Smooth muscle cell (in vitro differentiated cells): ENCODE measurements around the gene GPS2. TPM values are rescaled to one million over a fixed set of nuclear protein-coding genes. Genes with fewer than 3 reads are reported as not detected.

Source experiments
- polyA plus RNA-seq: library from polyadenylated mRNA; unstranded; fragments of >200 nt; fragmentation: Nextera tagmentation; extraction: Ambion mirVana; gene quantifications from 2 replicates; pipeline ENCODE4 v1.2.1, GENCODE V29; 2016
- small RNA-seq: library from RNA; depleted of rRNA; stranded (forward); fragments of <200 nt; gene quantifications from one replicate; pipeline ENCODE3, GENCODE V24; 2014
- total RNA-seq: library from RNA; depleted of rRNA; stranded (reverse); fragments of >200 nt; gene quantifications from 2 replicates; pipeline ENCODE4 v1.2.3, GENCODE V29; 2014

The GPS2 gene
- total and polyA plus RNA-seq, 2 experiments from 2014 or later, result 40.3 to 77.0 TPM

Small RNA genes lying within 50 kb of the gene (small RNA-seq; reads per million reads assigned to genes)
- gene AC026954.2 (not detected), gene RF00019 (not detected)

Other genes with a start within 250 kb of the GPS2 start
Only the 30 nearest of the 34 such genes appear.
- 0.22 TPM in 1 of 2 replicates, not detected in the other for gene ASGR2, start 200.5 kb downstream of the GPS2 start, total RNA-seq
- gene ASGR2, start 200.5 kb downstream of the GPS2 start, polyA plus RNA-seq, result 0.15 and 0.50 TPM in 2 replicates
- gene ASGR1, start 136.0 kb downstream of the GPS2 start, total RNA-seq, result 1.2 and 3.6 TPM in 2 replicates
- gene ASGR1, start 136.0 kb downstream of the GPS2 start, polyA plus RNA-seq, result 4.2 and 11.0 TPM in 2 replicates
- 9.4 and 12.3 TPM in 2 replicates for gene DLG4, start 95.5 kb downstream of the GPS2 start, total RNA-seq
- 2.3 and 4.2 TPM in 2 replicates for gene DLG4, start 95.5 kb downstream of the GPS2 start, polyA plus RNA-seq
- 136 and 185 TPM in 2 replicates for gene ACADVL, start 95.4 kb downstream of the GPS2 start, total RNA-seq
- gene ACADVL, start 95.4 kb downstream of the GPS2 start, polyA plus RNA-seq, result 331 and 541 TPM in 2 replicates
- gene DVL2, start 80.8 kb downstream of the GPS2 start, total RNA-seq, result 26.1 and 31.8 TPM in 2 replicates
- gene DVL2, start 80.8 kb downstream of the GPS2 start, polyA plus RNA-seq, result 46.7 and 49.6 TPM in 2 replicates
- gene PHF23, start 75.9 kb downstream of the GPS2 start, total RNA-seq, result 41.6 and 48.5 TPM in 2 replicates
- 33.8 and 46.5 TPM in 2 replicates for gene PHF23, start 75.9 kb downstream of the GPS2 start, polyA plus RNA-seq
- 305 and 363 TPM in 2 replicates for gene GABARAP, start 72.9 kb downstream of the GPS2 start, total RNA-seq
- 725 and 735 TPM in 2 replicates for gene GABARAP, start 72.9 kb downstream of the GPS2 start, polyA plus RNA-seq
- gene CTDNEP1, start 63.6 kb downstream of the GPS2 start, total RNA-seq, result 46.3 and 57.5 TPM in 2 replicates
- 88.4 and 96.2 TPM in 2 replicates for gene CTDNEP1, start 63.6 kb downstream of the GPS2 start, polyA plus RNA-seq
- 17.3 and 18.7 TPM in 2 replicates for gene ELP5, start 63.1 kb downstream of the GPS2 start, total RNA-seq
- 41.3 and 42.4 TPM in 2 replicates for gene ELP5, start 63.1 kb downstream of the GPS2 start, polyA plus RNA-seq
- 26.7 and 33.7 TPM in 2 replicates for gene CLDN7, start 52.9 kb downstream of the GPS2 start, total RNA-seq
- gene CLDN7, start 52.9 kb downstream of the GPS2 start, polyA plus RNA-seq, result 25.2 and 102 TPM in 2 replicates
- 0.18 TPM in 1 of 2 replicates, not detected in the other for gene SLC2A4, start 33.6 kb downstream of the GPS2 start, total RNA-seq
- gene SLC2A4, start 33.6 kb downstream of the GPS2 start, polyA plus RNA-seq, result 0.11 TPM in 1 of 2 replicates, not detected in the other
- gene YBX2, start 20.7 kb downstream of the GPS2 start, total RNA-seq, result 0.09 and 1.3 TPM in 2 replicates
- 0.58 and 1.1 TPM in 2 replicates for gene YBX2, start 20.7 kb downstream of the GPS2 start, polyA plus RNA-seq
- 260 and 323 TPM in 2 replicates for gene EIF5A, start 7.7 kb downstream of the GPS2 start, total RNA-seq
- gene EIF5A, start 7.7 kb downstream of the GPS2 start, polyA plus RNA-seq, result 797 and 860 TPM in 2 replicates
- gene NEURL4, start 14.0 kb upstream of the GPS2 start, total RNA-seq, result 8.6 and 23.8 TPM in 2 replicates
- gene NEURL4, start 14.0 kb upstream of the GPS2 start, polyA plus RNA-seq, result 5.1 and 9.2 TPM in 2 replicates
- gene ACAP1, start 21.2 kb upstream of the GPS2 start, total RNA-seq, result 15.2 TPM in 1 of 2 replicates, not detected in the other
- 31.6 and 48.1 TPM in 2 replicates for gene ACAP1, start 21.2 kb upstream of the GPS2 start, polyA plus RNA-seq
- 34.7 and 37.2 TPM in 2 replicates for gene KCTD11, start 36.8 kb upstream of the GPS2 start, total RNA-seq
- 33.8 and 52.3 TPM in 2 replicates for gene KCTD11, start 36.8 kb upstream of the GPS2 start, polyA plus RNA-seq
- gene TMEM95, start 39.8 kb upstream of the GPS2 start, total RNA-seq, result 0.49 TPM in 1 of 2 replicates, not detected in the other
- gene TMEM95, start 39.8 kb upstream of the GPS2 start, polyA plus RNA-seq, result 0.34 TPM in 1 of 2 replicates, not detected in the other
- 4.5 and 6.3 TPM in 2 replicates for gene TNK1, start 65.7 kb upstream of the GPS2 start, total RNA-seq
- gene TNK1, start 65.7 kb upstream of the GPS2 start, polyA plus RNA-seq, result 3.6 and 13.5 TPM in 2 replicates
- gene PLSCR3, start 79.2 kb upstream of the GPS2 start, total RNA-seq, result 29.3 and 34.7 TPM in 2 replicates
- 110 and 122 TPM in 2 replicates for gene PLSCR3, start 79.2 kb upstream of the GPS2 start, polyA plus RNA-seq
- gene TMEM256, start 88.7 kb upstream of the GPS2 start, total RNA-seq, result 75.6 and 133 TPM in 2 replicates
- 87.9 and 90.6 TPM in 2 replicates for gene TMEM256, start 88.7 kb upstream of the GPS2 start, polyA plus RNA-seq
- 15.1 and 20.9 TPM in 2 replicates for gene NLGN2, start 92.5 kb upstream of the GPS2 start, total RNA-seq
- gene NLGN2, start 92.5 kb upstream of the GPS2 start, polyA plus RNA-seq, result 10.8 and 11.9 TPM in 2 replicates
- not detected in 2 replicates for gene SPEM1, start 105.0 kb upstream of the GPS2 start, total RNA-seq
- not detected in 2 replicates for gene SPEM1, start 105.0 kb upstream of the GPS2 start, polyA plus RNA-seq
- 0.22 TPM in 1 of 2 replicates, not detected in the other for gene SPEM2, start 110.3 kb upstream of the GPS2 start, total RNA-seq
- gene SPEM2, start 110.3 kb upstream of the GPS2 start, polyA plus RNA-seq, result 0.56 and 1.0 TPM in 2 replicates
- not detected in 2 replicates for gene SPEM3, start 113.5 kb upstream of the GPS2 start, total RNA-seq
- 0.14 TPM in 1 of 2 replicates, not detected in the other for gene SPEM3, start 113.5 kb upstream of the GPS2 start, polyA plus RNA-seq
- 7.3 and 10.0 TPM in 2 replicates for gene TMEM102, start 120.1 kb upstream of the GPS2 start, total RNA-seq
- gene TMEM102, start 120.1 kb upstream of the GPS2 start, polyA plus RNA-seq, result 10.5 and 11.9 TPM in 2 replicates
- gene FGF11, start 124.2 kb upstream of the GPS2 start, total RNA-seq, result 21.3 and 28.5 TPM in 2 replicates
- 13.9 and 30.9 TPM in 2 replicates for gene FGF11, start 124.2 kb upstream of the GPS2 start, polyA plus RNA-seq
- gene CHRNB1, start 129.7 kb upstream of the GPS2 start, total RNA-seq, result 8.9 and 12.2 TPM in 2 replicates
- gene CHRNB1, start 129.7 kb upstream of the GPS2 start, polyA plus RNA-seq, result 19.0 and 22.5 TPM in 2 replicates
- 24.2 and 25.6 TPM in 2 replicates for gene ZBTB4, start 164.3 kb upstream of the GPS2 start, total RNA-seq
- 22.8 and 26.9 TPM in 2 replicates for gene ZBTB4, start 164.3 kb upstream of the GPS2 start, polyA plus RNA-seq
- not detected in 2 replicates for gene SLC35G6, start 166.1 kb upstream of the GPS2 start, total RNA-seq
- 0.51 TPM in 1 of 2 replicates, not detected in the other for gene SLC35G6, start 166.1 kb upstream of the GPS2 start, polyA plus RNA-seq
- 72.0 and 76.0 TPM in 2 replicates for gene POLR2A, start 169.0 kb upstream of the GPS2 start, total RNA-seq
- 80.2 and 123 TPM in 2 replicates for gene POLR2A, start 169.0 kb upstream of the GPS2 start, polyA plus RNA-seq